NB4 (cell line): ENCODE data around the gene CTRB1.

ENCODE experiments used
- CTCF ChIP-seq: IDR thresholded peaks from one replicate; pipeline ENCODE4 v1.5.1; 2012; ENCODE audit warnings: low read depth, low read length
- MYC ChIP-seq: IDR thresholded peaks from 2 replicates; pipeline ENCODE4 v1.6.1; 2011; ENCODE audit warnings: low read depth, low read length
- POLR2A ChIP-seq: IDR thresholded peaks from 2 replicates; pipeline ENCODE4 v1.6.1; 2011; ENCODE audit warnings: mild to moderate bottlenecking; ENCODE audit not compliant: insufficient read length; ENCODE audit errors: extremely low read depth

- TF ChIP-seq CTCF: no peak
- TF ChIP-seq POLR2A: no peak
- no peak for TF ChIP-seq MYC
Observed at GRCh38 chr16:75251280-75252048, 32.7 kb downstream of the CTRB1 start, which contains the start of gene BCAR1.
